Thoracic aorta (tissue), 2 donors: ENCODE results near the gene LDLRAD4. TPM values are rescaled to one million over a fixed set of nuclear protein-coding genes. Genes with fewer than 3 reads are reported as not detected.
A peak's percentile ranks its signal among the peaks of the same experiment; 100 is the strongest.

Source experiments
- ATAC-seq: fragments of 150-250 bp; one replicate; pipeline ENCODE4 v1.8.0; 2017; ENCODE audit warnings: low read depth; ENCODE audit not compliant: insufficient number of reproducible peaks, low FRiP score
- DNase-seq: peaks from one replicate; pipeline ENCODE4 v3.0.0-alpha.2; 2020; ENCODE audit warnings: low spot score
- H3K27ac ChIP-seq, 2 donors: fragments of 200-600 bp; sonication (generic); 1 replicate in 1 of 2; 2 replicates in 1 of 2; pipeline ENCODE4 v1.5.1; 2016; ENCODE audit warnings: mild to moderate bottlenecking in 2 of 2, moderate library complexity in 2 of 2
- H3K27me3 ChIP-seq: fragments of 200-600 bp; sonication (generic); replicated peaks from 2 replicates; pipeline ENCODE4 v1.6.0; 2016; ENCODE audit warnings: mild to moderate bottlenecking; ENCODE audit not compliant: insufficient read depth
- H3K36me3 ChIP-seq: fragments of 200-600 bp; sonication (generic); one replicate; pipeline ENCODE4 v1.5.1; 2016
- H3K4me1 ChIP-seq, 2 donors: fragments of 200-600 bp; sonication (generic); 1 replicate in 1 of 2; 2 replicates in 1 of 2; pipeline versions ENCODE4 v1.5.1 to v1.6.0; 2016; ENCODE audit warnings: low read depth in 2 of 2, mild to moderate bottlenecking in 1 of 2; ENCODE audit not compliant: control insufficient read depth in 1 of 2
- H3K4me3 ChIP-seq: fragments of 200-600 bp; sonication (generic); 2 replicates; pipeline ENCODE4 v1.5.1; 2016; ENCODE audit warnings: mild to moderate bottlenecking
- H3K9me3 ChIP-seq: fragments of 200-600 bp; sonication (generic); 2 replicates; pipeline ENCODE4 v1.5.1; 2016
- CTCF ChIP-seq: fragments of 200-600 bp; sonication (generic); IDR thresholded peaks from one replicate; pipeline ENCODE4 v1.5.1; 2019; ENCODE audit warnings: antibody characterized with exemption
- total RNA-seq, 2 donors: library from RNA; depleted of rRNA; stranded (reverse); fragments of >200 nt; gene quantifications; one replicate each; pipeline versions ENCODE4 v1.1.0 to v1.2.3, GENCODE V29; 2016

LDLRAD4 gene
- total RNA-seq, 2 donors from 2014 or later, result 98.4 to 135 TPM

DNA sequence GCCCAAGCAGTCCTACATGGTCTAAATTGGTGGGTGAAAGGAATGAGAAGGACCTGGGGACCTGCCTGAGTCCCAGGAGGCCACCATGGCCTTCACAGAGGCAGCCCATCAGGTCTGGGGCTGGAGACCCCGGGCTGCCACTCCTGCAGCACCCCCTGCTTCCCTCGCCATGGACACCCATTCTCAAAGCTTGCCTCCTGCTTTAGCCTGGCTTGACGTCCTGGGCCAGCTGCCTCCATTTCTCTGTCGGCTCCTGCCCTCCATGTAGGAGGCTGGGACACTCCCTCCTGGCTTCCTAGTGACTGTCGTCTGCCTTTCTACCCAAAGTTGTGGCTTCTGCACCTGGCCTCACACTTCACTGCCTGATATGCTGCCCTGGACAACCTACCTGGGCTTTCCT, 309.2 kb downstream of the LDLRAD4 start:
- H3K4me3 ChIP-seq, result no peak overlapping the region
- peaks cover 8 to 11% of the 10 kb centered on the region in 2 donors for H3K4me1 ChIP-seq
- H3K36me3 ChIP-seq, result no peaks in the 10 kb centered on the region
- H3K27me3 ChIP-seq, result no peaks in the 10 kb centered on the region
- DNase-seq, result no peak
- no peaks in the 10 kb centered on the region for H3K9me3 ChIP-seq
- no peak for TF ChIP-seq CTCF
- H3K27ac ChIP-seq, result no peak overlapping the region
- no peak for ATAC-seq

GRCh38 chr18:13528739-13529392, 310.3 kb downstream of the LDLRAD4 start:
- no peak overlapping the region for H3K4me3 ChIP-seq
- no peak overlapping the region for H3K27ac ChIP-seq
- H3K9me3 ChIP-seq, result no peaks in the 10 kb centered on the region
- H3K4me1 ChIP-seq, result peaks cover 8 to 11% of the 10 kb centered on the region in 2 donors
- H3K27me3 ChIP-seq, result no peaks in the 10 kb centered on the region
- ATAC-seq (no peak), DNase-seq (no peak)
- no peak for TF ChIP-seq CTCF
- no peaks in the 10 kb centered on the region for H3K36me3 ChIP-seq

GRCh38 chr18:13530033-13530878, 311.7 kb downstream of the LDLRAD4 start:
- Histone ChIP-seq H3K9me3 (no peaks in the 10 kb centered on the region), H3K27me3 (no peaks in the 10 kb centered on the region), H3K4me1 (peaks cover 8 to 11% of the 10 kb centered on the region in 2 donors), H3K4me3 (peak overlapping the region; percentile 38), H3K27ac (peak overlapping the region; percentile 49 to 62), H3K36me3 (no peaks in the 10 kb centered on the region)
- DNase-seq (no peak), ATAC-seq (no peak)
- TF ChIP-seq CTCF, result no peak

DNA sequence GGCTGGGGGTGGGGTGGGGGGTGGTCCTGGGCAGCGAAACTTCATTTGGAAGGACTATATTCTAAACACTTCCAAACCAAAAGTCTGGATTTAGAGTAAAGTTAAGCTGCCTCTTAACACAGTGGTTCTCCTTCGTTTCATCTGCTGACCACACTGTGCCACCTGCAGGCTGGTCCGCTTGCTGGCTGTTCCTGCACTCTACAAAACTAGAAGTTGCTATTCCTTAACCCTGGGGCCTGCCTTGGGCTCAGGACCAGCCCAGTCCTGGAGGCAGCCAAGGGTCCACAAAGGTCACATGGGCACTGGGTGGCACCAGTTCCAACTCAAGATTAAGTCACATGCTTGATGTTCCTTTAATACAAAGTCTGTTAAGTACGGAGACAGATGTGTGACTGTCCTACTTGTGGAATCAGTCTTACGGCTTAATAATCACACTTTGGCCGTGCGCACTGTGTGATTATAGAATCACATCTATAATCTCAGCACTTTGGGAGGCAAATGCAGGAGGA, 312.4 kb downstream of the LDLRAD4 start:
- H3K9me3 ChIP-seq, result no peaks in the 10 kb centered on the region

More for the DNA sequence above, 312.4 kb downstream of the LDLRAD4 start:
- H3K4me3 ChIP-seq, result peak overlapping the region; percentile 38
- H3K36me3 ChIP-seq, result no peaks in the 10 kb centered on the region
- peaks cover 8 to 11% of the 10 kb centered on the region in 2 donors for H3K4me1 ChIP-seq
- peak overlapping the region; percentile 49 to 62 for H3K27ac ChIP-seq
- H3K27me3 ChIP-seq, result no peaks in the 10 kb centered on the region
- peak; percentile 68 for TF ChIP-seq CTCF
- DNase-seq (peak; percentile 30), ATAC-seq (peak; percentile 62)
